Fibroblast of pulmonary artery (primary cell): Measurements from ENCODE around the gene SYTL3.

Experiments
- DNase-seq: peaks from one replicate; pipeline ENCODE4 v3.0.0-alpha.2; 2010; ENCODE audit warnings: low read depth
- H3K4me3 ChIP-seq: replicated peaks from 2 replicates; pipeline ENCODE4 v1.5.1; 2011; ENCODE audit warnings: low read depth, mild to moderate bottlenecking, control low read depth, low read length, moderate library complexity
- CTCF ChIP-seq: IDR thresholded peaks from 2 replicates; pipeline ENCODE4 v1.5.1; 2011; ENCODE audit warnings: mild to moderate bottlenecking, control low read depth, low read length, inconsistent platforms; ENCODE audit errors: missing control alignments

The SYTL3 gene

GRCh38 chr6:158729906-158730540, 80.2 kb downstream of the SYTL3 start:
- no peak overlapping the region for H3K4me3 ChIP-seq
- TF ChIP-seq CTCF: no peak

GRCh38 chr6:158730541-158730907, 80.7 kb downstream of the SYTL3 start:
- TF ChIP-seq CTCF: no peak
- no peak for DNase-seq
- no peak overlapping the region for H3K4me3 ChIP-seq

More at GRCh38 chr6:158729906-158730540, 80.2 kb downstream of the SYTL3 start:
- DNase-seq: no peak

GRCh38 chr6:158735009-158735408, 85.2 kb downstream of the SYTL3 start:
- no peak for TF ChIP-seq CTCF
- DNase-seq: no peak
- H3K4me3 ChIP-seq: no peak overlapping the region

- DNase-seq: no peak
- TF ChIP-seq CTCF: no peak
- H3K4me3 ChIP-seq: no peak overlapping the region
Observed at GRCh38 chr6:158737082-158737709, 87.3 kb downstream of the SYTL3 start.

- no peak overlapping the region for H3K4me3 ChIP-seq
- no peak for TF ChIP-seq CTCF
- peak; percentile 39 for DNase-seq
Observed at GRCh38 chr6:158737710-158738615, 88.1 kb downstream of the SYTL3 start.

- DNase-seq: no peak
- no peak for TF ChIP-seq CTCF
- H3K4me3 ChIP-seq: no peak overlapping the region
Observed at GRCh38 chr6:158739673-158740072, 89.8 kb downstream of the SYTL3 start.
